ENCODE results near the gene METTL26.

- no peak for TF ChIP-seq CTCF (IDR thresholded peaks at IDR 0.05; ENCODE audit: low read depth, low read length, missing input control)
- TF ChIP-seq TAF1 (conservative IDR thresholded peaks at IDR 0.05), result no peak
- no peak for TF ChIP-seq JUND (IDR thresholded peaks at IDR 0.05)
- no peak for TF ChIP-seq RAD21 (IDR thresholded peaks at IDR 0.05)
- no peak for TF ChIP-seq GABPA (IDR thresholded peaks at IDR 0.05 in 1 of 2, conservative IDR thresholded peaks at IDR 0.05 in 1 of 2)
- TF ChIP-seq FOXA2 (IDR thresholded peaks at IDR 0.05), result no peak
- no peak for TF ChIP-seq SP1 (IDR thresholded peaks at IDR 0.05)
- no peak for TF ChIP-seq RXRA (IDR thresholded peaks at IDR 0.05)
- TF ChIP-seq REST (IDR thresholded peaks at IDR 0.05), result no peak
- TF ChIP-seq MAX (IDR thresholded peaks at IDR 0.05), result no peak
These were observed 46.6 kb upstream of the METTL26 start for GRCh38 chr16:682493-683395.
